HG02884 (cell line): Measurements from ENCODE around the gene NCAPG.
"Not testable (repeated sequence)": the region's sequence is repeated elsewhere in the genome, so short reads cannot be mapped to it uniquely, and the experiment has no call there.

Experiments
- ATAC-seq: cut with Tn5 transposase; IDR thresholded peaks from one replicate; pipeline ENCODE4 v1.9.1; 2021; ENCODE audit warnings: mild to moderate bottlenecking, moderate library complexity; ENCODE audit not compliant: unreplicated experiment

The NCAPG gene

DNA sequence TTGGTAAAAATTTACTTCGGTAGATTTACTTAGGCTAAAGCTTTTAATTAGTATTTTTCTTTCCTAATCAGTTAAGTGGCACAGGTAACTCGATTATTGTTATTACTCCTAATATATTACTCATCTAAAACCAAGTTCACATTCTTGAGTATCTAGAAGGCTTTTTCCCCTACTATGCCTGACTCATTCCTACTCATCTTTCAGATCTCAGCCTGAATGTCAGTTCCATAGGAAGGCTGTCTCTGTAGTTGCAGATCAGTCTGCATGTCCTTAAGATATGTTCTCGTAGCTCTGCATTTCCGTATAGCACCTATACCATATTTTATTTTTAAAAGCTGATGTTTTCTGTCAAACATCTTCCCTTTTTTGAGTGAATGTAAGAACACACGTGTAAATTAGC, 23.5 kb upstream of the NCAPG start:
- ATAC-seq: no peak

DNA sequence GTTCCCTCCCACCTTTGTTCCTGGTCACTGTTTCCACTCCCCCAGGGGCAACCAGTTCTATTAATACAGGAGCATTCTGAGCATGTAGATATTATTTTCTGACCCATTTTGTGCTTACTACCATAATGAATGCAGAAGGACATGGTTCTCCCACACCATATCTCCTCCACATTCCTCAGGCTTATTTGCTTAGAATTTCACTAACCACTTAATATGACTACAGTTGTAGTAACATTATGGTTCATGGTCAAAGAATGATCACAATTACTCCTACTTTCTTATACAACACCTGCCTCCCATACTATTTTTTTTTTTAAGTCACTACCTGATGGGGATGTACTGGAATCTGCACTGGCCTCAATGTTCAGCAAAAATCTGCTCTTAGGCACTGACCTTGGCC, 21.8 kb upstream of the NCAPG start:
- ATAC-seq: no peak

- ATAC-seq: no peak
Observed at GRCh38 chr4:17794730-17795129, 16.0 kb upstream of the NCAPG start.

DNA sequence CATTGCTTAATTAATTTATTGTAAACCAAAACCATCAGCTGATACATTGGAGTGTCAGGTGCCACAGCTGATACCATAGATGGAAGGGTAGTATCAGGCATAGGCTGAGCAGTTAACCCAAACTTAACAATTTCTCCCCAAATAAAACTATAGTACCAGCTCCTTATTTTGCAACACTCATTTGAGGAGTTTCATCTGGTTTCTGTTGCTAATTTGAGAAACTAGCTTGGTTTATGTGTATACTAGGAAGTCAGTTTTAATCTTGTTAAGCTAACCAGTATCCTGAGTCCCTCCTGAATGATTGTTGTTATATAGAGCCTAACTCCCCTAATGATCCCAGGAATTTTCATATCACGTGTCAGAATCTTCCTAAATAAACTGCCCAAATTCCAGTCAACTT, 13.0 kb upstream of the NCAPG start:
- ATAC-seq: no peak

DNA sequence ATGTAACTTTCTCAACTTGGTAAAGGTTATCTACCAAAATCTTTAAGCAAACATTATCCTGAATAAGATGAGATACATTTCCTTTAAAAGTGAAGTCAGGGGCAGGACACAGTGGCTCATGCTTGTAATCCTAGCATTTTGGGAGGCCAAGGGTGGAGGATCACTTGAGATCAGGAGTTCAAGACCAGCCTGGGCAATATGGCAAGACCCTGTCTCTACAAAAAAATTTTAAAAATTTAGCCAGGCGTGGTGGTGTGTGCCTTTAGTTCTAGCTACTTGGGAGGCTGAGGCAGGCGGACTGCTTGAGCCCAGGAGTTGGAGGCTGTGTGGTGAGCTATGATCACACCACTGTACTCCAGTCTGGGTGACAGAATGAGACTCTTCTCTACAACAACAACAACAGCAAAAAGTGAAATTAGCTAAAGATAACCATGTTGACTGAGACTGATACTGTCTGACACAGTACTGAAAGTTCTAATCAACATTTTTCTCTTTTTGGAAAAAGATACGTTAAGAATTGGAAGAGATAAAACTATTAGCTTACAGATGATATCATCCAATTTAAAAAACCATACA, 5.1 kb upstream of the NCAPG start:
- peak; percentile 17 for ATAC-seq

DNA sequence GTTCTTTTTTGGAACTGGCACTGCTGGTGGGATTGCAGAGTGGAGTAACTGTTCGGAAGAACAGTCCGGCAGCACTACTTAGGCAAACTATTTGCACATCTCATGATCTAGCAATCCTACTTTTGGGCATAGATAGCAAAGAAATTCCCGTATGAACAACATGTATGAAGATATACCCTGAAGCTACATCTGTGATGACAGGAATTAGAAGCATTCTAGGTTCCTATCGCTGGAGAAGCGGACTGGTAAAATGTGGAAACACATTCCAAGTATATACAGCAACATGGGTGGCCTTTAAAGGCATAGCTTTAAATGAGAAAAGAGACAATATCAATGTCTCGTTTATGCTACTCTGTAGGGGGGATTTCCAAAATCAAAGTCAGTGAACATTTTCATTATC, 3.3 kb upstream of the NCAPG start:
- no peak for ATAC-seq

- no peak for ATAC-seq
Observed at GRCh38 chr4:17809667-17810066, 1.1 kb upstream of the NCAPG start.

DNA sequence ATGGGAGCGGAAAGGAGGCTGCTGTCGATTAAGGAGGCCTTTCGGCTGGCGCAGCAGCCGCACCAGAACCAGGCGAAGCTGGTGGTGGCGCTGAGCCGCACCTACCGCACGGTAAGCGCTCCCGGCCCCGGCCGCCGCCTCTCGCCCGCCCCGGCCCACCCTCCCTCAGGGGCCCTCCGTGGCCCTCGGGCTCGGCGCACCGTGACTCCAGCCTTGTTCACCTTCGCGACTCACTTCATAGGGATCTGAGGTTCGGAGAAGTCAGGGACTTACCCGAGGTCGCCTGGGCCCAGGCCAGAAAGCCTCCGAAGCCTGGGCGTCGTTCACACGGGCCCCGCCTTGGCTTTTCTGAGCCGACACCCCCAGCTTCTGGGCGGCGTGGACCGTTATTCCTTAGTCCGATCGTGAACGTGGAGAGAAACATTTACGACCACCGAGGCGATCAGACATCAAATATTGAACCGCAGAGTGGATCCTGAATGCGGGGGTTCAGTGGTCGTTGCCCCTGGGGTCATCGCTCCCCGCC, 362 bp downstream of the NCAPG start:
- peak; percentile 18 for ATAC-seq

GRCh38 chr4:17812125-17812524, 1.3 kb downstream of the NCAPG start:
- no peak for ATAC-seq

DNA sequence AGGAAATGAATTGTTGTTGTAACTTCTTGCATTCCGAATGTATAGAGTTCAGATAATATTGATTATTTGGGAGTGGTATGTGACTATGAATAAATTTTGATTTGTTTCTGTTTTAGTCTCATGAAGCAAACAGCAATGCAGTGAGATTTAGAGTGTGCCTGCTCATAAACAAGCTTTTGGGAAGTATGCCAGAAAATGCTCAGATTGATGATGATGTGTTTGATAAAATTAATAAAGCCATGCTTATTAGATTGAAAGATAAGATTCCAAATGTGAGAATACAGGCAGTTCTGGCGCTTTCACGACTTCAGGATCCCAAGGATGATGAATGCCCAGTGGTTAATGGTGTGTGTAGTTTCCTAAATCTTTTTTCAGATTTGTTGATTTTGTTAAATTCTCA, 2.0 kb downstream of the NCAPG start:
- ATAC-seq: no peak

DNA sequence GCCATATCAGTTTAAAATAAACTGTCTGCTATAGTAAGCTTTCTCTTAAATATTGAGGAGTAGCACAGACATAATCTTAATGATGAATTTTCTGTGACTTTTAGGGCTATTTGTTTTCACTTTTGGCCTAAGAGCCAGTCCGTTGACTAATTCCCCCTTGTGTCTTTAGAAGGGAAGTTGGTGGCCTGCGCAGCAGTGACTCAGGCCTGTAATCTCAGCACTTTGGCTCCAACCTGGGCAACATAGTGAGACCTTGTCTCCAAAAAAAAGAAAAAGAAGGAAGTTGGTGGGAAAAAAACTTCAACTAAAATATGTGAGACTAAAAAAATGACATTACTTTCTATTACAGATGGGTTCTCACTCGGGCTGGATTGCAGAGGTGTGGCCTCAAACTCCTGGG, 3.4 kb downstream of the NCAPG start:
- no peak for ATAC-seq

DNA sequence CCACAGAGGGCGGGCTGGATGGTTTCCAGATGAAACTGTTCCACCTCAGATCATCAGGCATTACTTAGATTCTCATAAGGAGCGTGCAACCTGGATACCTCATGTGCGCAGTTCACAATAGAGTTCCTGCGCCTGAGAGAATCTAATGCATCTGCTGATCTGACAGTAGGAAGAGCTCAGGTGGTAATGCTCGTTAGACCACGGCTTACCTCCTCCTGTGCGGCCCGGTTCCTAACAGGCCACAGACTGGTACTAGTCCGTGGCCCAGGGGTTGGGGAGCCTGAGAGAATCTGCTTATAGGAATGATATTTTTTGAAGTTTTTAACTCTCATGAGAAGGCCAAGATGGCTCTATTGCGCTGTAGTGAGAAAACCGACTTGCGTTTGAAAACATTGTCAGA, 5.4 kb downstream of the NCAPG start:
- ATAC-seq: no peak

- ATAC-seq: peak; percentile 78
Observed at GRCh38 chr4:17817027-17817426, 6.2 kb downstream of the NCAPG start.

DNA sequence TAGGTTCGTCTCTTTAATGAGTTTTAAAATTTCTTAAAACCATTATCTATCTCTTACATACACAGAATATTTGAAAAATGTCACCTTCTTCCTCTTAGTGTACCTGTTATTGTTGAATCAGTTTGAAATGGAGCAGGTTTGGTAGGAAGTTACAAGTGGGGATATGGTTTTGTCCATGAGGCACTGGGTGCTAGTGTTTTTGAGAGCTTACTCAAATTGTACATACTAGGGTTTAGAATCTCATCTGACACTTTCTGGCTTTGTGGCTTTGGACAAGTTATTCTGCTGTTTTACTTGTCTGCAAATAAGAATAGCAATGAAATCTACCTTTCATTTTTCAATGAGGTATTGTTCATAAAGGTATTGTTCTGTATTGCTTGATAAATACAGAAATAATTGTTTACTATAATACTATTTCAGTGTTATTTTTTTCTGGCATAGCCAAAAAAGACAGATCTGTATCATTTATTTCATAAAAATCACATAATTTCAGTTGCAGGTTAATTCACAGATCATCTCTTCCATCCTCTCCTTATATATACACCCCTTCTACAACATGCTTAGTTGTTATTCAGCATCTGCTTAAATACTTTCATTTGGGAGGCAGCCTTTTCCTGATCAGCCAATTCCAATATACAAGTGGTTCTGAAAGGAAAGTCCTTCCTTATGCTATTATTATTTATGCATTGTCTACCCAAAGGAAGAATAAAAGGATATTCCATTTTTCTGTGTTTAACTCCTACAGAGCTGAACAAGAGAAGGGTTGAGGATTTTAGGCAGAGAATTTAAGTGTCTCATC, 13.3 kb downstream of the NCAPG start:
- ATAC-seq: no peak

DNA sequence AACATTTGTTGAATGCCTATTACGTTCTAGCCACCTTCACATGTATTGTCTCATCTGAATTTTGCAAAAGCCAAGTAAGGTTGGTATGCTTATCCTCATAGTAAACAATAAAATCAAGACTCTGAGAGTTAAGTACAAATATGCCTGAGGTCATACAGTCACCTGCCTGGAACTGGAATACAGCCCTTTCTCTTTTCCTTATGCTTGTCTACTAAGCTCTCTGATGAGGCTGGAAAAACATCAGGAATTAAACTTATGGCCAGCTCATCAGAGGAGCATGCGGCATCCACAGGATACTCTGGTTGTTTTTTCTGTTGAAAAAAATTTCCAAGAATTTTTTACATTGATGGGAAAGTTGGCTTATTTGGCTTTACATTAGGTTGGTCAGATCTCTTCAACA, 35.5 kb downstream of the NCAPG start:
- no peak for ATAC-seq

GRCh38 chr4:17850295-17850694, 39.5 kb downstream of the NCAPG start:
- not testable (repeated sequence) for ATAC-seq

DNA sequence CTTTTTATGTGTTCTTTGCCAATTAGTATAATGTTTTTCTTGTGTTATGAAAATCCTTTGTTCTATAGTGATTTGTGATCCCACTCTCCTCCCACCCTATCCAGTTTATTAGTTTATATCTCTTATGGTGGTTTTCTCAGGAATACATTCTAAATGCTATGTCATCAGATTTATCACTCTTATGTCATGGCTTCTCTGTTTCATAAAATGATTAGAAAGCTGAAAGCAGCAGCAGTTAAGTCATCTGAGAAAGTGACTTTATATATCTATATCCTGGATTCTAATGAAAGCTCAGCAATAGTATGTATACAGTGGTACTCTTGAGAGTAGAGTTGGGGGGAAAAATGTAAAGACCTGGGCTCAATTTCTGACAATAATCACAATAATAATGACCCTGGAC, 41.2 kb downstream of the NCAPG start:
- ATAC-seq: no peak

- ATAC-seq: no peak
Observed at GRCh38 chr4:17854036-17854435, 43.3 kb downstream of the NCAPG start.

- no peak for ATAC-seq
Observed at GRCh38 chr4:17859793-17860406, 49.1 kb downstream of the NCAPG start.

- ATAC-seq: not testable (repeated sequence)
Observed at GRCh38 chr4:17861906-17862305, 51.1 kb downstream of the NCAPG start.

DNA sequence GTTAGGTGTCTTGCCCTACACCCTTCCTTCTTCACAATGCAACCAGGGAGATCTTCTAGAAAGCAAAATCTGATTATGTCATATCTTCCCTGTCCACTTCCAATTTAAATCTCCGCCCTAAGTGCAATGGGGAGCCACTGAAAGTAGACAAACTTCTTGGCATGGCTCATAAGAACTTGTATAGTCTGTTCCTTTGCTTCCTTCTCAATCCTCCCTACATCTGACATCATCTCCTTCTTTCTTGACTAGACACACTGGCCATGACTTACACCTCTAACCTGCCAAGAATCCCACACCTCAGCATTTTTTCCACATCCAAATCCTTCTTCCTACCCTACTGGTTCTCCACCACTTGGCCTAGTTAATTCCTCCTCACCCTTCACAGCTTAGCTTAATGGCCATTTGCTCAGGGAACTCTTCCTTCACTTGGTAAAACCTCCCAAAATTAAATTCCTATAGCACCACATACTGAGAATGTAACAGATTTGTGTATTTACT, 55.1 kb downstream of the NCAPG start:
- ATAC-seq: no peak

DNA sequence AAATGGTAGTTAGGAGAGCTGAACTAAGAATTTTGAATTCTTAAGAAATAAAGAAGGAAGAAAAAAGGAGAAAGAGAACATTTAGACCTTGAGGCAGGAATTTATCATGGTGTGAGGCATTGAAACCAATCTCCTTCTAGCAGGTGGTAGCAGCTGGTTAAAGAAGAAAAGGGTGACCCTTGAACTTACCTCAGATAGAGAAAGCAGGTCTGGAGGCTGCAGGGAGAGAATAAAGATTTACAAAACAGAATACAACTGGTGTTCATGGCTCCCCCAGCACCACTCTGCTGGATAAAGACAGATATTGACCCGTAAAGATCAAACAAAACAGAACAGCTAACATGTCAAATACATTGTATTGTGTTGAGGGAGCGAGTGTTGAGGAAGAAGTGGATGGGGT, 56.0 kb downstream of the NCAPG start:
- ATAC-seq: no peak
